Glomerular visceral epithelial cell (primary cell): ENCODE data around the gene SLC12A1.

ENCODE experiments used
- DNase-seq: peaks from one replicate; pipeline ENCODE4 v3.0.0-alpha.2; 2016; ENCODE audit errors: extremely low spot score

SLC12A1 gene

GRCh38 chr15:48242535-48242934 lies 36.4 kb downstream of the SLC12A1 start:
- DNase-seq, result no peak

GRCh38 chr15:48244921-48245320 lies 38.8 kb downstream of the SLC12A1 start:
- no peak for DNase-seq

- no peak for DNase-seq
Measured at GRCh38 chr15:48248414-48248813, 42.3 kb downstream of the SLC12A1 start.

- DNase-seq, result peak; percentile 55
Measured at GRCh38 chr15:48250640-48251076, 44.6 kb downstream of the SLC12A1 start.

- no peak for DNase-seq
Measured at GRCh38 chr15:48253172-48253571, 47.1 kb downstream of the SLC12A1 start.

- DNase-seq, result no peak
Measured at GRCh38 chr15:48265135-48265534, 59.0 kb downstream of the SLC12A1 start.

GRCh38 chr15:48266024-48266689 lies 60.1 kb downstream of the SLC12A1 start:
- no peak for DNase-seq

GRCh38 chr15:48267766-48268165 lies 61.7 kb downstream of the SLC12A1 start:
- no peak for DNase-seq

GRCh38 chr15:48273049-48273448 lies 66.9 kb downstream of the SLC12A1 start:
- DNase-seq, result no peak

GRCh38 chr15:48278666-48279065 lies 72.6 kb downstream of the SLC12A1 start:
- DNase-seq, result no peak

GRCh38 chr15:48279608-48280007 lies 73.5 kb downstream of the SLC12A1 start:
- no peak for DNase-seq

- no peak for DNase-seq
Measured at GRCh38 chr15:48281674-48282073, 75.6 kb downstream of the SLC12A1 start.

- no peak for DNase-seq
Measured at GRCh38 chr15:48282216-48282615, 76.1 kb downstream of the SLC12A1 start.

GRCh38 chr15:48283396-48284145 lies 77.5 kb downstream of the SLC12A1 start:
- DNase-seq, result no peak

GRCh38 chr15:48285329-48286214 lies 79.5 kb downstream of the SLC12A1 start:
- DNase-seq, result peak; percentile 70

- DNase-seq, result no peak
Measured at GRCh38 chr15:48289628-48290027, 83.5 kb downstream of the SLC12A1 start.

GRCh38 chr15:48292458-48292857 lies 86.4 kb downstream of the SLC12A1 start:
- DNase-seq, result no peak

GRCh38 chr15:48297668-48298067 lies 91.6 kb downstream of the SLC12A1 start:
- no peak for DNase-seq

- DNase-seq, result no peak
Measured at GRCh38 chr15:48298914-48299313, 92.8 kb downstream of the SLC12A1 start.

GRCh38 chr15:48300038-48300437 lies 93.9 kb downstream of the SLC12A1 start:
- DNase-seq, result no peak

- DNase-seq, result no peak
Measured at GRCh38 chr15:48304398-48304797, 98.3 kb downstream of the SLC12A1 start.

- no peak for DNase-seq
Measured at GRCh38 chr15:48306639-48307038, 100.5 kb downstream of the SLC12A1 start.
